ENCODE results near the gene TMEM178B. TPM values are rescaled to one million over a fixed set of nuclear protein-coding genes. Genes with fewer than 3 reads are reported as not detected.

Gene TMEM178B
- total RNA-seq, 1 donor from 2014 or later: under 0.01 TPM

- no peak for DNase-seq (ENCODE audit: low read depth in 2 of 2)
These were observed 343.6 kb downstream of the TMEM178B start for GRCh38 chr7:141417506-141417905.

DNA sequence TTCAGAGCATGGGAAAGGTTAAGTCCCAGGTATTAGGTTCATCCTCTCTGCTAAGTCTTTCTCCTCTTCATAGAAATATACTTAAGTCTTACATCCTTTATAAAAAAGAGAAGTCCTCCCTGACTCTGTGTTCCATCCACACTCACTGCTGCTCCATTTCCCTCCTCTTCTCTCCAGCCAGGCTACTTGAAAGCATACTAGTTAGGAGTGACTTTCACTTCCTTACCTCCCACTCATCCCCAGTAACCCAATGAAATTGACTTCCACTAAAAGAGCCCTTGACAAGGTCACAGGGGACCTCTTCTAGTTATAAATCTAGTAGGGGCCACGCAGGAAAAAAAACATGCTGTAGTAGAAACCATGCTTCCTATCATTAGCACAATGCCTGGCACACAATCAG is 344.2 kb downstream of the TMEM178B start:
- DNase-seq (ENCODE audit: low read depth in 2 of 2): no peak

DNA sequence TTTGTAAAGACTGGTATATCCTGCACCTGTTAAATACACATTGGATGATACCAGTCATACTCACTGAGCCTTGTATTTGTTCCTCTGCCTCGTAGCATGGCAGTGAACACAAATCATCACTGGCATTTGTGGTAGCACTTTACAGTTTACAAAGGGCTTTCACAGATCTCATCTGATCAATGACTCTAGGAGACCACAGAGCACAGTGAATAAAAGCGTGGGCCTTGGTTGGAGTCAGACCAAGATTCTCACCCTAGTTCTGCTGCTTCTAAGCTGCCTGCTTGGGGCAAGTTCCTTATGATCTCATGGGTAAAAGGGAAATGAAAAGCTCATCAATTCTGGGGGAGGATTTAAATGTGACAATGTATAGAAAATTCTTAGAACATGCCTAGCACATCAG is 347.4 kb downstream of the TMEM178B start:
- DNase-seq (ENCODE audit: low read depth in 2 of 2): no peak

GRCh38 chr7:141427134-141427533 is 353.3 kb downstream of the TMEM178B start:
- no peak for DNase-seq (ENCODE audit: low read depth in 2 of 2)

DNA sequence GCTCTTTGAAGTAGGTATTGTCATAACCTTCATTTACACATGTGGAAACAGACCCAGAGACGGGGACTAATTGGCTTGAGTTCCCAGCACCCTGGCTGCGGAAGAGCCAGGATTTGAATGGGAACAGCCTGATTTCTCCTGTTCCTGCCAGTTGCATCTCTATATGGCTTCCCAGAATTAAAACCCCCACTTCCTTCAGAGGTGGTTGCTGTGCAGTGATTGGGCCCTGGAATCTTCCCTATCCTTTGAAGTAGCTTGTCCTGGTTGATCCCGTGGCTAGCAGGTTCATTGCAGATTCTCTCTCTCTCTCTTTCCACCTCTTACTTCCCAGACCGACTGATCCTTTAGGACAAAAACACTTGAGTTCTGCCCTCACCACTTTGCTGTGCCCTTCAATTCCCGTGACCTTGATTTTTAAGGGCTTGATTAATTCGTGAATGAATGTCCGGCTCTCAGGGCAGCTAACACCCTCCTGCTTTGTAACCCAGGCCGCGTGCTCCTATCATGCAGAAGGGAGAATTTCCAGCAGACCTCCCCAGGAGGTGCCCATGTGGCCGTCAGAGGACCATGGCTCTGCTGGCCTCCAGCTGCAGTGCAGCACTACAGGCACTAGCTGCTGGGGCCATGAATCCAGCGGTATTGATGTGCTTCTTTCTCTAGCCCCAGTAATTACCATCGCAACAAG is 356.7 kb downstream of the TMEM178B start:
- DNase-seq (ENCODE audit: low read depth in 2 of 2): no peak

DNA sequence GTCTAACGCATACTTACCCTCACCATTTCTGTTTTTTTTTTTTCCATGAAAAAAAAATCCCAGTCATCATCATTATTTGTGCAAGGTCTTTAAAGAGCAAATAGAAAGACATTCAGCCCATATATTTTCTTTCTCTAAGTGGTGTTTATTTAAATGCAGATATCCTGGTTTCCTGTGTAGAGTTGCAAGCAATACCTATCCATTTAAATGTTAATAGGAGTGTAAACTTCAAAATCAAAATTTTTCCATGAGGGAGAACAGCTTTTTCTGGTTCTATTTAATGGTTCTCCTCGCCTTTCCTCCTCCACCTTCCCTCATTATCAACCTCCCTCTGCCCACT is 357.2 kb downstream of the TMEM178B start:
- DNase-seq (ENCODE audit: low read depth in 2 of 2): no peak

GRCh38 chr7:141431711-141432110 is 357.8 kb downstream of the TMEM178B start:
- no peak for DNase-seq (ENCODE audit: low read depth in 2 of 2)

GRCh38 chr7:141433698-141434097 is 359.8 kb downstream of the TMEM178B start:
- DNase-seq (ENCODE audit: low read depth in 2 of 2): no peak

DNA sequence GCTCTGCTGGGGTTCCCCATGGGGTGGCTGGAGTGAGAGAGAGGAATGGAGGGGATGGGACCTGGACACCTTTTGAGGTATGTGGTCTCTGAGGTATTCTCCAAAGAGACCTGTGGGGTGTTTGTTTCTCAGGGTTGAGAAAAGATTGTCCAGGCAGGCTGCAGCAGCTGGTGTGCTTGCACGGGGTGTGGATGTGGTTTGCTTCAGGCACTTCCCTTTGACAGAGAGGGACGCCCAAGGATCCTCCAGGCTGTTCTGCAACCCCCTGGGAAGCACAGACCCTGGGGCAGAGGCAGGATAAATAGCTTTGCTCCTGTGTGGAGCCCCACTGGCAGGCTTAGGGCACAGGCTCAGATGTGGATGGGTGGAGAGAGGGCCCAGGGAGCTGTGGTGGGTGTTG is 362.3 kb downstream of the TMEM178B start:
- no peak for DNase-seq (ENCODE audit: low read depth in 2 of 2)

- DNase-seq (ENCODE audit: low read depth in 2 of 2): no peak
These were observed 362.8 kb downstream of the TMEM178B start for GRCh38 chr7:141436575-141437075.

GRCh38 chr7:141439164-141439563 is 365.3 kb downstream of the TMEM178B start:
- no peak for DNase-seq (ENCODE audit: low read depth in 2 of 2)

DNA sequence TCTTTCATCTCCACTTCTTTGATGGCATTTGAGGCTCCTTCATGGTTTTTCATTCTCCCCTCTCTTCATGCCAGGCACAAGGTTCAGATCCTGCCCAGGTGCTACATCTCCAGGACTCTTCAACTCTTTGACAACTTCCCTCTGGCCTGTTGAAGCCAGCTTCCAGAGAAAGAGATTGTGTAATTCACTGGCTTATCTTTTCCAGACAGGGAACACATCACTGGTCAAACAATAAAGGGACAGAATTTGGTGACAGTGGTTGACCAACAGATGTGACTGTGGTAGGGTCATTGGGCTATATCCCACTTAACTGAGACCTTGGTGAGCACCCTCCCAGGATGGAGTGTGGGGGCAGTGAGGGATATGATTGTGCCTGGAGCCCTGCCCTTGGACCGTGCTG is 365.9 kb downstream of the TMEM178B start:
- DNase-seq (ENCODE audit: low read depth in 2 of 2): no peak

DNA sequence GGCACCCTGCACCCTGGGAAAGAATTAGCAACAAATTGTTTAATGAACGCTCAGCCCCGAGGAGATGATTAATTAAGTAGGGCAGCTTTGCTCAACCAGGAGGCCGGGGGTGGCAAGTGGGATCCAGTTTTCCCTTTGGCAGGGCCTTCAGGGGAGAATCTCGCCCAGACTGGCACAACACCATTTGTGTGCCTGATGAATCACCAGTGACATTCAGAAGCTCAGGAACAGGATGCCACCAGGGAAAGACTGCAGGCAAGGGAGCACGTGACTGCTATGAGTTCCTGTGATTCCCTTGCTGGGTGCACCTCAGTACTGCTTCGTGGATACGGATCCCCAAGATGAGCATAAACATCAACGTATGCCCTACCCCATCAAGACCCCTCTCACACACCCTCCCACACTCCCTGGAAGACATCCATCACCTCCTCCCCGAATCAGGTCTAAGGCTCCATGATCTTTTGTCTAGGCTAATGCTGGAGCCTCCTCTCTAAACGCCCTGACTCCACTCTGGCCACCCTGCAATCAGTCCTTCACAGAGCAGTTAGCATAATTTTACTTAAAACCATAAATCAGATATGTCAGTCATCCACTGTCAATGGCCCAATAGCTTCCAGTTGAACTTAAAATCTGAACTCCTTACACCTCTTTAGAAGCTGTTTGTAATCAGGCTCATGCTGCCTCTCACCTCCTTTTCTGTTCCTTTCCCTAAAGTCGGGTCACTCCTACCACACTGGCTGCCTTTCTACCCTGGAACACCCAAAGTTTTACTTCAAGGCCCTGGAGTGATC is 368.2 kb downstream of the TMEM178B start:
- no peak for DNase-seq (ENCODE audit: low read depth in 2 of 2)

GRCh38 chr7:141442781-141443180 is 368.9 kb downstream of the TMEM178B start:
- DNase-seq (ENCODE audit: low read depth in 2 of 2): no peak

- no peak for DNase-seq (ENCODE audit: low read depth in 2 of 2)
These were observed 371.1 kb downstream of the TMEM178B start for GRCh38 chr7:141444961-141445360.

GRCh38 chr7:141451232-141451631 is 377.4 kb downstream of the TMEM178B start:
- DNase-seq (ENCODE audit: low read depth in 2 of 2): no peak

DNA sequence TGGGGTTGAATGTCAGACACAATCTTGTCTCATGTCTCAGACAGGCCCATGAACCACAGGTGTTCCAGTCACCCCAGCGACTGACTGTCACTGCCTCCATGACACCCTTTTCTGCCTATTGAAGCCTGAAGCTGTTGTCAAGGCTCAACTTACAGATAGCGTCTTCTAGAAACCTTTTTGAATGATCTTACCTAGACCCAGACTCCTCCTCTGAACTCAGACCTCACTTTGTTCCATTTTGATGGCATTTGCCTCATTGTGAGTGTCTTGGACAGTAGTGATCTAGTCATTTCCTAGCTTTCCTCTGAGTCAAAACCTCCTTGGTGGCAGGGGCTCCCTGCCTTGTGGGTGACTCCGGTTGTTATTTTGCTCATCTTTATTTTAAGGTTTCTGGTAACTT is 379.0 kb downstream of the TMEM178B start:
- DNase-seq (ENCODE audit: low read depth in 2 of 2): no peak

- DNase-seq (ENCODE audit: low read depth in 2 of 2): no peak
These were observed 380.5 kb downstream of the TMEM178B start for GRCh38 chr7:141454338-141454737.

- no peak for DNase-seq (ENCODE audit: low read depth in 2 of 2)
These were observed 381.9 kb downstream of the TMEM178B start for GRCh38 chr7:141455723-141456122.

GRCh38 chr7:141456298-141456697 is 382.4 kb downstream of the TMEM178B start:
- DNase-seq (ENCODE audit: low read depth in 2 of 2): no peak

- no peak for DNase-seq (ENCODE audit: low read depth in 2 of 2)
These were observed 382.8 kb downstream of the TMEM178B start for GRCh38 chr7:141456711-141457110.

DNA sequence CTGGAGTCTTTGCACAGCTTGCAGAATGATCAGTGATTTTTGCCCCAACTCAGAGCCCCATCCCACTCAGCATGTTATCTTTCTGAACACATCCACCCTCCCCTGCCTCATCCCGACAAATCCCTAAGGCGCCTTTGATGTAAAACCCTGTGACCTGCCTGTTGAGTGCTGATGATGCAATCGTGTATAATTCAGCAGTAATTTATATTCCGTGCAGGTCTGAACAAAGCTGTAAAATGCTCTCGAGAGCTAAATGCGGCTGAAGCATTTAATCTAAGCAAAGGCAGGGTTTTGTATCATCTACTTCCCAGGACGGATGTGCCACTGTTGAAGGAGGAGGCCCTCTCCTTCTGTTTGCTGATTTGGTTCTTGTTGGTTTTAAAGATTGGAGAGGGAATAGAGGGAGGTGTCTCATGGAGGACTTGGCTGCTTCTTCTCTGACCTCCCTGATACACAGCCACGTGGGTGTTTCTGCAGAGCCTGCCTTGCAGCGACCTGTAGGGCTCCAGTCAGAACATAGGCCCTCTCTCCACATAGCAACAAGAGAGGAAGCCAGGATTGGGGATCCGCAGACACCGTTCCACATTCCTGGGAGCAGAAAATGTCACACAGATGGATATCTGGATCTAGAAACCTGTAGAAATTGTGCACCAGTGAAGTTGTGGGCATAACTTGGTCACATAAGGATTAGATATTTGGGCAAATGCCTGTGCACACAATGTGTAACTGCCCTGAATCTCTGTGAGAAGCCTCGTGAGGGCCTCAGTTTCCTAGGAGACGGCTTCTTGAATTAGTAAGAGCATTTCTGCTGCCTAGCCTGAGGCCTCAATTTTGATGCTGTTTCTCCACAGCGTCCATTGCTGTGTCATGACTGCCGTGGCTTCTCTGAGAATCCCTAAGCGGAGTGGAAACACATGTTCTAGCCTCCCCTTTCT is 387.2 kb downstream of the TMEM178B start:
- DNase-seq (ENCODE audit: low read depth in 2 of 2): no peak

Measured in dermis microvascular lymphatic vessel endothelial cell (primary cell).